Hepatocyte (in vitro differentiated cells): Measurements from ENCODE around the gene DDX41. TPM values are rescaled to one million over a fixed set of nuclear protein-coding genes. Genes with fewer than 3 reads are reported as not detected.

Experiments
- DNase-seq: peaks from one replicate; pipeline ENCODE4 v3.0.0-alpha.2; 2016; ENCODE audit warnings: low spot score
- H2AFZ ChIP-seq: fragments of 200-600 bp; sonication (generic); 2 replicates; pipeline ENCODE4 v1.6.0; 2016; ENCODE audit warnings: antibody characterized with exemption, mild to moderate bottlenecking
- H3K27ac ChIP-seq: fragments of 200-600 bp; sonication (generic); 2 replicates; pipeline ENCODE4 v1.5.1; 2016; ENCODE audit warnings: mild to moderate bottlenecking
- H3K27me3 ChIP-seq: fragments of 200-600 bp; sonication (generic); 2 replicates; pipeline ENCODE4 v1.6.1; 2016
- H3K36me3 ChIP-seq: fragments of 200-600 bp; sonication (generic); replicated peaks from 2 replicates; pipeline ENCODE4 v1.5.1; 2016; ENCODE audit warnings: low read depth; ENCODE audit not compliant: insufficient read depth
- H3K4me1 ChIP-seq: fragments of 200-600 bp; sonication (generic); 2 replicates; pipeline ENCODE4 v1.5.1; 2016; ENCODE audit warnings: mild to moderate bottlenecking, moderate library complexity; ENCODE audit not compliant: insufficient read depth
- H3K4me2 ChIP-seq: fragments of 200-600 bp; sonication (generic); 2 replicates; pipeline ENCODE4 v1.6.0; 2016
- H3K4me3 ChIP-seq: fragments of 200-600 bp; sonication (generic); 2 replicates; pipeline ENCODE4 v1.5.1; 2016; ENCODE audit warnings: mild to moderate bottlenecking
- H3K79me2 ChIP-seq: fragments of 200-600 bp; sonication (generic); 2 replicates; pipeline ENCODE4 v1.6.0; 2017; ENCODE audit warnings: mild to moderate bottlenecking
- H3K9me2 ChIP-seq: fragments of 200-600 bp; sonication (generic); replicated peaks from 2 replicates; pipeline ENCODE4 v1.6.0; 2017; ENCODE audit warnings: mild to moderate bottlenecking; ENCODE audit not compliant: insufficient read depth
- H3K9me3 ChIP-seq: fragments of 200-600 bp; sonication (generic); 2 replicates; pipeline ENCODE4 v1.5.1; 2016; ENCODE audit warnings: low read depth, mild to moderate bottlenecking
- H4K20me1 ChIP-seq: fragments of 200-600 bp; sonication (generic); 2 replicates; pipeline ENCODE4 v1.6.0; 2016; ENCODE audit warnings: mild to moderate bottlenecking; ENCODE audit not compliant: insufficient read depth, poor library complexity, severe bottlenecking
- CTCF ChIP-seq: fragments of 200-600 bp; sonication (generic); IDR thresholded peaks from 2 replicates; pipeline ENCODE4 v1.5.1; 2016; ENCODE audit warnings: antibody characterized with exemption, mild to moderate bottlenecking; ENCODE audit not compliant: poor library complexity
- EZH2 ChIP-seq: fragments of 200-600 bp; sonication (generic); IDR thresholded peaks from 2 replicates; pipeline ENCODE4 v1.6.1; 2016; ENCODE audit warnings: antibody characterized with exemption, mild to moderate bottlenecking, borderline replicate concordance
- EZH2phosphoT487 ChIP-seq: fragments of 200-600 bp; sonication (generic); IDR thresholded peaks from one replicate; pipeline ENCODE4 v1.6.1; 2018; ENCODE audit warnings: antibody characterized with exemption, mild to moderate bottlenecking, low read depth, moderate library complexity; ENCODE audit not compliant: unreplicated experiment, severe bottlenecking
- WGBS: methylation state at CpG from one replicate; pipeline ENCODE4 v1.1.6; 2016; ENCODE audit warnings: low lambda C conversion rate; ENCODE audit errors: missing lambda C conversion rate; 5-methylcytosine and 5-hydroxymethylcytosine counted together
- polyA plus RNA-seq: library from polyadenylated mRNA; unstranded; fragments of >200 nt; fragmentation: Nextera tagmentation; extraction: Ambion mirVana; gene quantifications from 2 replicates; pipeline ENCODE4 v1.2.1, GENCODE V29; 2016
- total RNA-seq: library from RNA; depleted of rRNA; stranded (reverse); fragments of >200 nt; gene quantifications from 2 replicates; pipeline ENCODE4 v1.2.3, GENCODE V29; 2014

DDX41 gene
- total and polyA plus RNA-seq, 2 experiments from 2014 or later = 45.0 to 50.7 TPM

DNA sequence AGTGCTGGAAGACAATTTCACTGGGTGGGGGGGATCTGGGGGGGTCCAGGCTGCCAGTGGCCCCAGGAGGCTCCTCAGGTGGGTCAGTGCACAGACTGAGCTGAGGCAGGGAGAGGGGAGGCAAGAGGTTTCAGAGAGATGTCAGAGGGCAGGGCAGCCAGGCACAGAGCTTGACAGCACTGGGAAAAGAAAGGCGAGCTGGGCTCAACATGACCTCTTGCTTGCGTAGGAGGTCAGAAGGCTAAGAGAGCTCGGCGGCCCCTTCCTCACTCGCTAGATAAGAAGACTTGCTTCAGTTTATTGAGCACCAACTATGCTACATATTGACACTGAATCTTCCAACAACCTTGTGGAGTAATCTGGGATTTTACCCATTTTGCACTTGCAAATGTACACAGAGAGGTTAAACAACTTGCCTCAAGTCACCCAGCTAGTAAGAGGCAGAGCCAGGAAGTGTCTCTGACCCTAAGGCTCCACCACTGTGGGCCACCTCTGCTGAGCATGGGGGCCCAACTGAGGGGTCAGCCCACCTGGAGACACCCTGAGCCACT, 22.9 kb downstream of the DDX41 start:
- Histone ChIP-seq H3K27me3 (no peaks in the 10 kb centered on the region), H3K27ac (peak overlapping the region; percentile 97), H3K9me3 (no peaks in the 10 kb centered on the region), H3K9me2 (no peaks in the 10 kb centered on the region), H3K4me2 (peak overlapping the region; percentile 61), H3K36me3 (no peaks in the 10 kb centered on the region), H4K20me1 (peaks cover 8% of the 10 kb centered on the region), H3K79me2 (peaks cover 20% of the 10 kb centered on the region), H2AFZ (no peak overlapping the region), H3K4me1 (peaks cover 37% of the 10 kb centered on the region), H3K4me3 (no peak overlapping the region)
- WGBS = 79% methylated on average over 5 of the region's 5 CpGs
- DNase-seq = no peak
- no peak for TF ChIP-seq EZH2phosphoT487
- no peak for TF ChIP-seq CTCF
- no peak for TF ChIP-seq EZH2

DNA sequence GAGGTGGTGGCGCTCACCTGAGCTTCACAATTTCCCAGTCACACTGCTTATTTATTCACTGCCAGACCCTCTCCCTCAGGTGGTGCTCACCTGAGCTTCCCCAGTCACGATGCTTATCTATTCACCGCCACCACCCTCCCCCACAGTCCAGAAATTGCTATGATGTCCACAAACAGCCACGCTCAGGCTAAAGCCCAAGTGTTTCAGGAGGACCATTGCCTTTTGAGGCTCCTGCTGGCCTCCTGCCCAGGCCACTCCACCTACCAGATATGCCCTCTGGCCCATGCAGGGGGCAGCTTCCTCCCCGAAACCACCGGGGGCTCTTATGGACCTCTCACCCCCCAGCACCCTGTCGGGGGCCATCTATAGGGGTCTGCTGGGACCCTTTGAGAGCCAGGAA, 23.9 kb downstream of the DDX41 start:
- no peak overlapping the region for H3K4me2 ChIP-seq
- H3K79me2 ChIP-seq = peaks cover 20% of the 10 kb centered on the region
- DNase-seq = no peak
- H3K4me3 ChIP-seq = no peak overlapping the region
- whole genome bisulfite sequencing = 87% methylated on average over 7 of the region's 7 CpGs
- H3K4me1 ChIP-seq = peaks cover 28% of the 10 kb centered on the region
- H3K27me3 ChIP-seq = no peaks in the 10 kb centered on the region
- H4K20me1 ChIP-seq = peaks cover 8% of the 10 kb centered on the region
- H3K36me3 ChIP-seq = no peaks in the 10 kb centered on the region
- no peaks in the 10 kb centered on the region for H3K9me2 ChIP-seq
- no peak overlapping the region for H2AFZ ChIP-seq
- no peak overlapping the region for H3K27ac ChIP-seq
- TF ChIP-seq EZH2 (no peak), CTCF (no peak), EZH2phosphoT487 (no peak)
- no peaks in the 10 kb centered on the region for H3K9me3 ChIP-seq

DNA sequence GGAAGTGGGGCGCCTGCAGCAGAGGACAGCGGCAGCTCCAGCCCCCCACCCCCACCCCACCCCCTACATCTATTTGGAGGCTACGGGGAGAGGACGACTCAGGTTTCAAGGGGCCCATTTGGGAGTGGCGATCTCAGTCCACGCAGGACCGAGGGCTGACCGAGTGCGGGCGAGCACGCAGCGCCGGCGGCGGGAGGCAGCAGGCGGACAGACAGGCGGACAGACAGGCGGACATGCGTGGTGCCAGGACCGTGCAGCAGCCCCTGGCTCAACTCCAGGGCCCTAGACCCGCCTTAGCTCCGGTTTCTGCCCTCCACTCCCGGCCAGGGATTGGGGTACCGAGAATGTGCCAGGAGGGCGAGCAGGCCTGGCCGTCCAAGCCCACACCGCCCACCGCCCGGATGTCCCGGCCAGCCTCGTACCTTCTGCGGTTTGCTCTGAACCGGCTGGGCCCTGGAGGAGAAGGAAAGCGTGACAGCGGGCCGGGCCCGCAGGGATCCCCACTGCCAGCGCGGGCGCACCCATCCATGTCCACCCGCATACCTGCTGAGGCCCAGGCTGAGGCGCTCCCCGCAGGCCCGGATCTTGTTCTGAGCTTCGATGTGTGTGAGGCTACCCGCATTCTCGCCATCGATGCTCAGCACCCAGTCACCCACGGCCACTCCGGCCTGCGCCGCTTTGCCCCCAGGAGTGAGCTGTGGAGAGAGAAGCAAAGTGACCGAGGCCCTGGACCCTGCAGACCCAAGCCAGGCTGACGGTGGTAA, 24.6 kb downstream of the DDX41 start:
- Histone ChIP-seq H3K9me2 (no peaks in the 10 kb centered on the region), H3K4me2 (no peak overlapping the region), H3K27ac (no peak overlapping the region), H3K4me1 (peaks cover 28% of the 10 kb centered on the region), H3K79me2 (peaks cover 20% of the 10 kb centered on the region), H2AFZ (no peak overlapping the region), H3K36me3 (no peaks in the 10 kb centered on the region), H4K20me1 (peaks cover 8% of the 10 kb centered on the region), H3K4me3 (no peak overlapping the region), H3K9me3 (no peaks in the 10 kb centered on the region), H3K27me3 (no peaks in the 10 kb centered on the region)
- TF ChIP-seq EZH2phosphoT487 (no peak), EZH2 (no peak), CTCF (no peak)
- 96% methylated on average over 43 of the region's 54 CpGs for WGBS
- no peak for DNase-seq
